ENCODE results near the gene CSAG3. TPM values are rescaled to one million over a fixed set of nuclear protein-coding genes. Genes with fewer than 3 reads are reported as not detected.
"Not testable (repeated sequence)": the region's sequence is repeated elsewhere in the genome, so short reads cannot be mapped to it uniquely, and the experiment has no call there.

The CSAG3 gene
- not detected in 2 replicates for total RNA-seq (2014; rRNA removed; shearing (Covaris generic))

DNA sequence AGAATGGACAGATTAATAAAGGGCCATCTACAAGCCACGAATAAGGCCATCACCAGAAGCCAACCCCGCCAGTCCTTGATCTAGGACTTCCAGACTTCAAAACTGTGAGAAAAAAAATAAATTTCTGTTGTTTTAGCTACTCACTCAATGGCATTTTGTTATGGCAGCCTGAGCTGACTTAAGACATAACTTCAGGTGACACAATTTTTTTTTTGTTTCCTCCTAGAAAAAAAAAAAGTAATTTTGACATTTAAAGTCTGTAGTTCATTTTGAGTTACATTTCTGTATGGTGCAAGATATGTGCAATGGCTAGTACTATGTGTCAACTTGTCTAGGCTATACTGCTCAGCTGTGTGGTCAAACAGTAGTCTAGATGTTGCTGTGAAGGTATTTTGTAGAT is at the start of gene CSAG3:
Gene CSAG3 (plus strand): TSS at position 301 of the 400 bp plus-strand sequence.
- not testable (repeated sequence) for DNase-seq (ENCODE audit: low spot score)

- DNase-seq (ENCODE audit: low spot score): not testable (repeated sequence)
Measured at GRCh38 chrX:152713195-152713594, 45.8 kb upstream of the CSAG3 start.

DNA sequence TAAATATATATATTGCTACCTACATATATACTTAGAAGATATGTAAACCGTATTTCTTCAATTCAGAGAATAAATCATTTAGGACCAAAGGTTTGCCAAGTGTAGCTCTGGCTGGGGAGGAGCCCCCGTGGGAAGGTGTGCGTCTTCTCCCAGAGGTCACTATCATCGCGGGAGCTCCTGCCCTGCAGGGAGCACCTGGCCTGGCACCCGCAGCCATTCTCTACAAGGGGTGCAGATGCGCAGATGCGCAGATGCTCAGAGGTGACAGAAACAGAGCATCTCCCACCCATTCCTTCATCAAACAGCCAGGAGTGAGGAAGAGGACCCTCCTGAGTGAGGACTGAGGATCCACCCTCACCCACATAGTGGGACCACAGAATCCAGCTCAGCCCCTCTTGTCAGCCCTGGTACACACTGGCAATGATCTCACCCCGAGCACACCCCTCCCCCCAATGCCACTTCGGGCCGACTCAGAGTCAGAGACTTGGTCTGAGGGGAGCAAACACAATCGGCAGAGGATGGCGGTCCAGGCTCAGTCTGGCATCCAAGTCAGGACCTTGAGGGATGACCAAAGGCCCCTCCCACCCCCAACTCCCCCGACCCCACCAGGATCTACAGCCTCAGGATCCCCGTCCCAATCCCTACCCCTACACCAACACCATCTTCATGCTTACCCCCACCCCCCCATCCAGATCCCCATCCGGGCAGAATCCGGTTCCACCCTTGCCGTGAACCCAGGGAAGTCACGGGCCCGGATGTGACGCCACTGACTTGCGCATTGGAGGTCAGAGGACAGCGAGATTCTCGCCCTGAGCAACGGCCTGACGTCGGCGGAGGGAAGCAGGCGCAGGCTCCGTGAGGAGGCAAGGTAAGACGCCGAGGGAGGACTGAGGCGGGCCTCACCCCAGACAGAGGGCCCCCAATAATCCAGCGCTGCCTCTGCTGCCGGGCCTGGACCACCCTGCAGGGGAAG is 44.9 kb upstream of the CSAG3 start, which contains the start of gene MAGEA2B:
Gene MAGEA2B (plus strand): TSS at position 814 of the 973 bp plus-strand sequence. CDS start 2,479 bp downstream, outside the sequence.
- not testable (repeated sequence) for DNase-seq (ENCODE audit: low spot score)

DNA sequence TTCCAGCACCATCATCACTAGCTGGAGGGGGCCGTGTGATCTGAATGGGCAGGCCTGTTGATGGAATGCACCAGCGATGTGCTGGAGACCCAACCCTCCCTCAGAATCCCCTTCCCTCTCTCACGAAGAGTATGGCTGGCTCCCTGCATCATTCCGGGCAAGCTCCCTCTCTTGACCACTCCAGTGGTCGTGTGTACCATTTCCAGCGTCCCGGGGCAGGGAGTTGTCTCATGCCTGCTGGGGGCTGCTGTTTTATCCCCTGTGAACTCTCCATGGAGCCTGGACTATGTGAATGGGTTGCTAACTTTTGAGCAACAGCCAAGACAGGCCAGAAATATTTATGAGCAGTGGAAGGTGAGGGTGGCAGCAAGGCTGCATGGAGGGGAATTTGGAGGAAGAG is 33.6 kb upstream of the CSAG3 start:
- no peak for DNase-seq (ENCODE audit: low spot score)

- no peak for DNase-seq (ENCODE audit: low spot score)
Measured at GRCh38 chrX:152733261-152733975, 25.6 kb upstream of the CSAG3 start, which contains the start of the genes CSAG1 and MAGEA12. TSS of gene CSAG1 (minus strand) at chrX:152733721. CDS start at chrX:152732460, 1,261 bp downstream. TSS of gene MAGEA12 (plus strand) at chrX:152733757. CDS start at chrX:152736162, 2,405 bp downstream.

GRCh38 chrX:152734143-152734858 is 24.7 kb upstream of the CSAG3 start:
- DNase-seq (ENCODE audit: low spot score): not testable (repeated sequence)

- no peak for DNase-seq (ENCODE audit: low spot score)
Measured at GRCh38 chrX:152735101-152735500, 23.9 kb upstream of the CSAG3 start.

DNA sequence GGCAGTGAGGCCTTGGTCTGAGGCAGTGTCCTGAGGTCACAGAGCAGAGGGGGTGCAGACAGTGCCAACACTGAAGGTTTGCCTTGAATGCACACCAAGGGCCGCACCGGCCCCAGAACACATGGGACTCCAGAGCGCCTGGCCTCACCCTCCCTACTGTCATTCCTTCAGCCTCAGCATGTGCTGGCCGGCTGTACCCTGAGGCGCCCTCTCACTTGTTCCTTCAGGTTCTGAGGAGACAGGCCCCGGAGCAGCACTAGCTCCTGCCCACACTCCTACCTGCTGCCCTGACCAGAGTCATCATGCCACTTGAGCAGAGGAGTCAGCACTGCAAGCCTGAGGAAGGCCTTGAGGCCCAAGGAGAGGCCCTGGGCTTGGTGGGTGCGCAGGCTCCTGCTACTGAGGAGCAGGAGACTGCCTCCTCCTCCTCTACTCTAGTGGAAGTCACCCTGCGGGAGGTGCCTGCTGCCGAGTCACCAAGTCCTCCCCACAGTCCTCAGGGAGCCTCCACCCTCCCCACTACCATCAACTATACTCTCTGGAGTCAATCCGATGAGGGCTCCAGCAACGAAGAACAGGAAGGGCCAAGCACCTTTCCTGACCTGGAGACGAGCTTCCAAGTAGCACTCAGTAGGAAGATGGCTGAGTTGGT is 23.0 kb upstream of the CSAG3 start:
- no peak for DNase-seq (ENCODE audit: low spot score)

- DNase-seq (ENCODE audit: low spot score): not testable (repeated sequence)
Measured at GRCh38 chrX:152736528-152736927, 22.5 kb upstream of the CSAG3 start.

GRCh38 chrX:152738560-152738959 is 20.5 kb upstream of the CSAG3 start:
- DNase-seq (ENCODE audit: low spot score): no peak

- DNase-seq (ENCODE audit: low spot score): not testable (repeated sequence)
Measured at GRCh38 chrX:152753686-152754650, 5.0 kb upstream of the CSAG3 start, which contains the start of gene MAGEA2. TSS of gene MAGEA2 (minus strand) at chrX:152753842. CDS start at chrX:152751363, 2,479 bp downstream.

DNA sequence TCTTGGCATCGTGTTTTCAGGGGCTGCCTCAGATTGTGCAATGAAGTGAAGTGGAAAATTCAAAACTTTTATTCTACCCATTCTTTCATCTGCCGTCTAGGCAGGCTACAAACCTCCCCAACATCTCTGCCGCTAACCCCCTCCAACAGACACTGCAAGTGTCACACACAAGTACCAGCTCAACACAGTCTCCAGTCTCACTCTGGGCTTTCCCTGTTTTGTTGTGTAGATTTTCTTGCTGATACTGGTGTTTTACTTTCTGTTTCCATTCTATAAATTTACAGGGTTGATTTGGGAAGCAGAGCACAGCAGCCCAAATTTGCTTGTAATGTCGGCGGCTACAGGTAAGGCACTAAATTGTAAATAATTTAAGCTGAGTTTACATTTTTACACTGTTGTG is 4.1 kb upstream of the CSAG3 start:
- DNase-seq (ENCODE audit: low spot score): not testable (repeated sequence)

GRCh38 chrX:152759544-152759943 is 526 bp downstream of the CSAG3 start:
- not testable (repeated sequence) for DNase-seq (ENCODE audit: low spot score)

GRCh38 chrX:152761582-152761981 is 2.6 kb downstream of the CSAG3 start:
- DNase-seq (ENCODE audit: low spot score): not testable (repeated sequence)

DNA sequence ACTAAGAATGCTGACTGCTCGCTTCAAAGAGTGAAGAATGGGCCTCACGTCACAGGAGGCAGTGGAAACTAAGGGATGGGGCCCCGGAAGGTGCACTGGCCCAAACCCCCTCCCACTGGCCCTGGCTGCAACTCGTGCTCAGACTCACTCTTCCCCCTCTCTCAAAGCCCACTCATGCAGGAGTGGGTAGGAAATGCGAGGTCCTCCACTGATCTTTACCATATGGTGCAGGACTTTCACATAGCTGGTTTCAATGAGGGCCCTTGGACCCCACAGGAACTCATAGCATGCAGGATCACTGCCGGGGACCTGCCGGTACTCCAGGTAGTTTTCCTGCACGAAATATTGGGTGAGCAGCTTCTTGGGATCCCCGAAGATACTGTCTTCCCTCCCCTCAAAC is 7.5 kb downstream of the CSAG3 start:
- DNase-seq (ENCODE audit: low spot score): not testable (repeated sequence)

- DNase-seq (ENCODE audit: low spot score): not testable (repeated sequence)
Measured at GRCh38 chrX:152769549-152770289, 10.7 kb downstream of the CSAG3 start, which contains the start of gene MAGEA6. TSS of gene MAGEA6 (minus strand) at chrX:152769689. CDS start at chrX:152767650, 2,039 bp downstream.

DNA sequence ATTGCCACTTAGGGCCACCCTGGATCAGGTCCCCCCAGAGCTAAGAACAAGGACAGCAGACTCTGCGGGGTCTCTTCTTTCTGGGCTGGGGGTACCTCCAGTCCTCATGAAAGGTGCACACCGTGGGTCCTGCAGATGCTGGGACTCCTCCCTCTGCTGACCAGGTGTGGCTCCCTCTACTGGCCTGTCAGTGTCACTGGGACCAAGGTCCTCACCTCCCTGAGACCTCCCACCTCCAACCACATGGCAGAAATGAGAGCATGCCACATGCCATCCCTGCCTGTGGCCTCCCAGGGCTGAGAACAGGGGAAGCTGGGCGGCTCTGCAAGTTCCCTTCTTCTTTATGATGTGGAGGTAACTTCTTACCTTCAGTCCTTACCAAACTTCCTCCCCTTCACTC is 28.0 kb downstream of the CSAG3 start:
- not testable (repeated sequence) for DNase-seq (ENCODE audit: low spot score)

DNA sequence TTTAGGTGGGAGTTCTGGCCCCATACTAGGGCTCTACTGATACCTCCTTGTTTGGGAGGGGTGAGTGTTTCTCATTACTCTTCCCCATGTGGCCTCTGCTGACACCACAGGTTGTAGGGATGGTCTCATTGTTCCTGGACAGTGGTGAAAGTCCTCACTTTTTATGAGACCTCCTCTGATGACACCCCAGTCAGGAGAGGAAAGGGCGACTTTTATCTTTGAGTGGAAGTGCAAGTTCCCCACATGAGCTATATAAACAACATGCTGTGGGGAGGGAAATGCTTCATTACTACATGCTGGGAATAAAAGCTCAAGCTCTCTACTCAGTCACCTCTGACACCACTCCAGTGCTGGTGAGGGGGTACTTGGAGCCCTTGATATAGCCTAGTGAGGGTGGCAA is 39.9 kb downstream of the CSAG3 start:
- no peak for DNase-seq (ENCODE audit: low spot score)

All from HT-29 (cell line).